Ascending aorta (tissue), 2 donors: Measurements from ENCODE around the gene MORN3. TPM values are rescaled to one million over a fixed set of nuclear protein-coding genes. Genes with fewer than 3 reads are reported as not detected.

Source experiments
- DNase-seq, 2 donors: peaks; one replicate each; pipeline ENCODE4 v3.0.0-alpha.2; 2019; ENCODE audit warnings: low spot score in 2 of 2
- H3K27ac ChIP-seq, 2 donors: fragments of 200-600 bp; sonication (generic); one replicate each; pipeline ENCODE4 v1.5.1; 2016 to 2017; ENCODE audit warnings: mild to moderate bottlenecking in 1 of 2
- H3K27me3 ChIP-seq: fragments of 200-600 bp; sonication (generic); one replicate; pipeline ENCODE4 v1.5.1; 2017
- H3K36me3 ChIP-seq, 2 donors: fragments of 200-600 bp; sonication (generic); one replicate each; pipeline ENCODE4 v1.5.1; 2016
- H3K4me1 ChIP-seq, 2 donors: fragments of 200-600 bp; sonication (generic); one replicate each; pipeline ENCODE4 v1.5.1; 2016 to 2017; ENCODE audit warnings: mild to moderate bottlenecking in 1 of 2
- H3K4me3 ChIP-seq, 2 donors: fragments of 200-600 bp; sonication (generic); one replicate each; pipeline ENCODE4 v1.5.1; 2016 to 2017; ENCODE audit warnings: mild to moderate bottlenecking in 1 of 2
- H3K9me3 ChIP-seq, 2 donors: fragments of 200-600 bp; sonication (generic); one replicate each; pipeline ENCODE4 v1.5.1; 2016
- CTCF ChIP-seq, 3 experiments: fragments of 200-600 bp in 2 of 3; fragments of 450-650 bp in 1 of 3; sonication (generic) in 2 of 3; IDR thresholded peaks; one replicate each; pipeline ENCODE4 v1.5.1; 2016 to 2019; ENCODE audit warnings: antibody characterized with exemption in 3 of 3, mild to moderate bottlenecking in 1 of 3, moderate library complexity in 1 of 3
- intact Hi-C: fragments of 100-400 bp; cut with DNase I; formaldehyde crosslinking; loops from one replicate; pipeline ENCODE4 v1.15.1; 2023
- total RNA-seq: library from RNA; depleted of rRNA; stranded (reverse); fragments of >200 nt; gene quantifications from one replicate; pipeline ENCODE4 v1.1.0, GENCODE V29; 2016

The MORN3 gene
- total RNA-seq, 1 donor from 2014 or later = not detected

- Histone ChIP-seq H3K27me3 (no peaks in the 10 kb centered on the region), H3K9me3 (no peaks in the 10 kb centered on the region), H3K36me3 (no peaks in the 10 kb centered on the region), H3K4me1 (no peaks in the 10 kb centered on the region), H3K27ac (no peak overlapping the region), H3K4me3 (no peak overlapping the region)
- no peak for DNase-seq
- intact Hi-C loops = no loop called here
- TF ChIP-seq CTCF (IDR thresholded peaks at IDR 0.05) = no peak
These were observed 12.0 kb downstream of the MORN3 start for GRCh38 chr12:121657305-121658008.

DNA sequence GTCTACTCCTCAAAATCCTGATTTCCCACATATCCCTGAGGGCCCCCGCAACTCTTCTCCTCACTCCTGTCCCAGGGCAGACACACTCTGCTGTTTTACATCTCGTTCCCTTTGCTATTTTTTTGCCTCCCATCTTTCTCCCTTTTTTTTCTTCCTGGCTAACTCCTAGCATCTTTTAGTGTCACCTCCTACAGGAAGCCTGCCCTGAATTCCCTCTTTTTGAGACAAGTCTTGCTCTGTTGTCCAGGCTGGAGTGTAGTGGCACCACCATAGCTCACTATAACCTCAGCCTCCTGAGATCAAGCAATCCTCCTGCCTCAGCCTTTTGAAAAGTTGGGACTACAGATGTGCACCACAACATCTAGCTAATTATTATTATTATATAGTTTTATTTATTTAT is 13.3 kb downstream of the MORN3 start:
- no peaks in the 10 kb centered on the region for H3K9me3 ChIP-seq
- no peak overlapping the region for H3K27ac ChIP-seq
- DNase-seq = no peak
- intact Hi-C loops = no loop called here
- TF ChIP-seq CTCF (IDR thresholded peaks at IDR 0.05) = no peak
- H3K36me3 ChIP-seq = no peaks in the 10 kb centered on the region
- no peak overlapping the region for H3K4me3 ChIP-seq
- no peaks in the 10 kb centered on the region for H3K4me1 ChIP-seq
- H3K27me3 ChIP-seq = no peaks in the 10 kb centered on the region

- no peaks in the 10 kb centered on the region for H3K9me3 ChIP-seq
- H3K36me3 ChIP-seq = no peaks in the 10 kb centered on the region
- TF ChIP-seq CTCF (IDR thresholded peaks at IDR 0.05) = no peak
- no peak overlapping the region for H3K27ac ChIP-seq
- H3K27me3 ChIP-seq = no peaks in the 10 kb centered on the region
- intact Hi-C loops = no loop called here
- DNase-seq = no peak
- no peak overlapping the region for H3K4me3 ChIP-seq
- H3K4me1 ChIP-seq = no peaks in the 10 kb centered on the region
These were observed 15.5 kb downstream of the MORN3 start for GRCh38 chr12:121653999-121654398.

GRCh38 chr12:121652767-121653497 is 16.5 kb downstream of the MORN3 start:
- no peaks in the 10 kb centered on the region for H3K27me3 ChIP-seq

DNA sequence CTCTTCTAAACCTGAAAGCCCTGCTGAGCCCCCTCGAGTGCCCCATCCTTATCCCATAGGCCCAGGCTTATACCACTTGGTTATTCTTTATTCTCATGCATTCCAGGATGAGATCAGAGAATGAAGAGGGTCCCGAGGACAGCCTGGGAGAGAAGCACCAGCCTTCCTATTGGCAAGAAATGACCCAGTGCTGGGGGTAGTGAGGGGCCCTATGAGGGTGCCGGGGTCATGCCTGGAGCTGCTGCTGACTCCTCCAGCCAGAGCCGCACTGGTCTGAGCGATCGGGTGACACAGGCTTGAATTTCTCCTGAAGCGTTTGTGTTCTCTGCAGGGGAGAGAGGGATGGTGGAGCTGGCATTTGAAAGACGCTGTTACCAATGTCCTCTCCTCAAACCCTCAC is 18.1 kb downstream of the MORN3 start:
- intact Hi-C loops = no loop called here
- Histone ChIP-seq H3K27ac (no peak overlapping the region), H3K4me1 (no peaks in the 10 kb centered on the region), H3K4me3 (no peak overlapping the region), H3K36me3 (no peaks in the 10 kb centered on the region), H3K27me3 (no peaks in the 10 kb centered on the region), H3K9me3 (no peaks in the 10 kb centered on the region)
- no peak for DNase-seq
- TF ChIP-seq CTCF (IDR thresholded peaks at IDR 0.05) = no peak

More at GRCh38 chr12:121652767-121653497, 16.5 kb downstream of the MORN3 start:
- H3K4me3 ChIP-seq = no peak overlapping the region
- H3K36me3 ChIP-seq = no peaks in the 10 kb centered on the region
- no peak for TF ChIP-seq CTCF (IDR thresholded peaks at IDR 0.05)
- no peak overlapping the region for H3K27ac ChIP-seq
- H3K4me1 ChIP-seq = no peaks in the 10 kb centered on the region
- intact Hi-C loops = no loop called here
- DNase-seq = no peak
- no peaks in the 10 kb centered on the region for H3K9me3 ChIP-seq
